HCT116 (cell line): ENCODE measurements around the gene WDR88. TPM values are rescaled to one million over a fixed set of nuclear protein-coding genes. Genes with fewer than 3 reads are reported as not detected.

Source experiments
- ATAC-seq: fragments of 200-7000 bp; cut with Tn5 transposase; 2 replicates; pipeline ENCODE4 v1.9.1; 2020; ENCODE audit warnings: mild to moderate bottlenecking, moderate library complexity
- BruUV-seq: library from RNA; stranded (reverse); fragments of 400-500 nt; replicated peaks from 2 replicates; lab custom pipeline; 2021; lab: Mats Ljungman, UMichigan
- CTCF ChIA-PET: fragments of 300-600 bp; sonication (Branson Sonifier 250); formaldehyde crosslinking; loops from one replicate; lab custom pipeline; 2021; ENCODE audit warnings: antibody characterized with exemption; lab: Charles Lee
- POLR2A ChIA-PET: fragments of 300-600, 350-600 bp; sonication (Branson Sonifier 250); formaldehyde crosslinking; loops from one replicate; lab custom pipeline; 2021; ENCODE audit warnings: antibody characterized with exemption; lab: Charles Lee
- RAD21 ChIA-PET, 2 experiments: fragments of 300-600 bp; sonication (Branson Sonifier 250); formaldehyde crosslinking; loops; one replicate each; lab custom pipeline; 2023; ENCODE audit warnings: low total read pairs in 2 of 2; ENCODE audit not compliant: uncharacterized antibody in 2 of 2, unreplicated experiment in 2 of 2, low non-redundant PET in 1 of 2; lab: Charles Lee
- DNase-seq: peaks from one replicate; pipeline ENCODE4 v3.0.0-alpha.2; 2010; ENCODE audit warnings: low read depth, low spot score
- H2AFZ ChIP-seq: fragments of 200-600 bp; shearing (Covaris generic), sonication (generic); 2 replicates; pipeline ENCODE4 v1.6.1; 2017; ENCODE audit warnings: low read depth, mixed run types, mixed read lengths, antibody characterized with exemption, low read length; ENCODE audit not compliant: poor library complexity, severe bottlenecking
- H3K27ac ChIP-seq: 2 replicates; pipeline ENCODE4 v1.5.1; 2012; ENCODE audit warnings: low read depth, low read length
- H3K27me3 ChIP-seq: fragments of 200-600 bp; sonication (generic); 2 replicates; pipeline ENCODE4 v1.6.1; 2016; ENCODE audit warnings: mixed run types, low read length, mixed read lengths; ENCODE audit not compliant: insufficient read depth
- H3K36me3 ChIP-seq, 2 experiments: fragments of 200-500 bp in 1 of 2; fragments of 200-600 bp in 1 of 2; sonication (Bioruptor generic) in 1 of 2; sonication (generic) in 1 of 2; 2 replicates each; pipeline versions ENCODE4 v1.5.1 to v1.6.1; 2014 to 2016; ENCODE audit warnings: low read length in 2 of 2, inconsistent platforms in 1 of 2, mixed read lengths in 1 of 2, mixed run types in 1 of 2; ENCODE audit not compliant: insufficient read depth in 2 of 2, control insufficient read depth in 1 of 2
- H3K4me1 ChIP-seq, 2 experiments: fragments of 200-600 bp in 1 of 2; sonication (generic) in 1 of 2; 2 replicates each; pipeline versions ENCODE4 v1.5.1 to v1.6.1; 2012 to 2017; ENCODE audit warnings: low read length in 2 of 2, inconsistent platforms in 1 of 2, mild to moderate bottlenecking in 1 of 2, mixed read lengths in 1 of 2, mixed run types in 1 of 2, moderate library complexity in 1 of 2; ENCODE audit not compliant: insufficient read depth in 2 of 2, control insufficient read depth in 1 of 2
- H3K4me2 ChIP-seq: fragments of 200-600 bp; sonication (generic); 2 replicates; pipeline ENCODE4 v1.6.1; 2017; ENCODE audit warnings: mixed run types, low read length, mixed read lengths
- H3K4me3 ChIP-seq, 2 experiments: fragments of 200-600 bp in 1 of 2; sonication (generic) in 1 of 2; replicated peaks in 1 of 2; 2 replicates each; pipeline ENCODE4 v1.5.1; 2011 to 2016; ENCODE audit warnings: low read length in 2 of 2, control low read depth in 1 of 2, low read depth in 1 of 2, mild to moderate bottlenecking in 1 of 2, mixed read lengths in 1 of 2, mixed run types in 1 of 2
- H3K79me2 ChIP-seq: fragments of 200-600 bp; sonication (generic); 2 replicates; pipeline ENCODE4 v1.6.1; 2017; ENCODE audit warnings: mild to moderate bottlenecking, mixed run types, low read length, moderate library complexity, mixed read lengths; ENCODE audit not compliant: insufficient read depth
- H3K9ac ChIP-seq: fragments of 200-600 bp; sonication (generic); 2 replicates; pipeline ENCODE4 v1.6.1; 2016; ENCODE audit warnings: low read length, mixed read lengths
- H3K9me2 ChIP-seq: fragments of 200-600 bp; sonication (generic), shearing (Covaris generic); 2 replicates; pipeline ENCODE4 v1.6.1; 2017; ENCODE audit warnings: mixed run types, mild to moderate bottlenecking, moderate library complexity; ENCODE audit not compliant: insufficient read depth
- H3K9me3 ChIP-seq, 2 experiments: fragments of 200-500 bp in 1 of 2; fragments of 200-600 bp in 1 of 2; sonication (Bioruptor generic) in 1 of 2; sonication (generic) in 1 of 2; 2 replicates each; pipeline ENCODE4 v1.6.1; 2014 to 2017; ENCODE audit warnings: low read length in 2 of 2, mixed read lengths in 2 of 2, inconsistent platforms in 1 of 2, low read depth in 1 of 2, mild to moderate bottlenecking in 1 of 2, mixed run types in 1 of 2, moderate library complexity in 1 of 2; ENCODE audit not compliant: control insufficient read depth in 1 of 2, insufficient read depth in 1 of 2
- H4K20me1 ChIP-seq: fragments of 200-600 bp; sonication (generic), shearing (Covaris generic); 2 replicates; pipeline ENCODE4 v1.6.1; 2017; ENCODE audit warnings: mixed run types, mild to moderate bottlenecking, moderate library complexity; ENCODE audit not compliant: insufficient read depth
- CEBPB ChIP-seq: IDR thresholded peaks from 2 replicates; pipeline ENCODE4 v1.6.1; 2012; ENCODE audit warnings: low read depth
- CTCF ChIP-seq, 3 experiments: fragments of 200-600 bp in 1 of 3; sonication (generic) in 1 of 3; IDR thresholded peaks in 2 of 3; conservative IDR thresholded peaks in 1 of 3; 2 replicates each; pipeline ENCODE4 v1.5.1; 2012 to 2017; ENCODE audit warnings: low read depth in 2 of 3, low read length in 2 of 3, antibody characterized with exemption in 1 of 3, borderline replicate concordance in 1 of 3, control low read depth in 1 of 3, mild to moderate bottlenecking in 1 of 3, mixed read lengths in 1 of 3, mixed run types in 1 of 3, moderate library complexity in 1 of 3; ENCODE audit not compliant: insufficient read depth in 1 of 3
- EZH2phosphoT487 ChIP-seq: fragments of 200-600 bp; IDR thresholded peaks from 2 replicates; pipeline ENCODE4 v1.6.1; 2018; ENCODE audit warnings: antibody characterized with exemption, borderline replicate concordance
- FOSL1 ChIP-seq: IDR thresholded peaks from 2 replicates; pipeline ENCODE4 v1.6.1; 2012; ENCODE audit warnings: low read depth
- MAX ChIP-seq: IDR thresholded peaks from 2 replicates; pipeline ENCODE4 v1.6.1; 2012
- POLR2A ChIP-seq: IDR thresholded peaks from 2 replicates; pipeline ENCODE4 v1.7.0; 2011; ENCODE audit warnings: borderline replicate concordance; ENCODE audit not compliant: insufficient read depth, insufficient read length; ENCODE audit errors: extremely low read depth
- POLR2AphosphoS5 ChIP-seq: IDR thresholded peaks from 2 replicates; pipeline ENCODE4 v1.6.1; 2011; ENCODE audit warnings: mild to moderate bottlenecking, low read depth, low read length, moderate library complexity
- RAD21 ChIP-seq: IDR thresholded peaks from 2 replicates; pipeline ENCODE4 v1.6.1; 2012; ENCODE audit warnings: low read depth, mild to moderate bottlenecking
- REST ChIP-seq: IDR thresholded peaks from 2 replicates; pipeline ENCODE4 v1.6.1; 2012; ENCODE audit warnings: low read depth
- SIN3A ChIP-seq: IDR thresholded peaks from 2 replicates; pipeline ENCODE4 v1.6.1; 2012; ENCODE audit warnings: low read depth
- SRF ChIP-seq: IDR thresholded peaks from 2 replicates; pipeline ENCODE4 v1.6.1; 2012; ENCODE audit warnings: low read depth
- ZNF274 ChIP-seq: fragments of 200-500 bp; sonication (Bioruptor generic); IDR thresholded peaks from 2 replicates; pipeline ENCODE4 v1.6.1; 2014; ENCODE audit warnings: mild to moderate bottlenecking, low read depth, low read length, inconsistent platforms
- intact Hi-C: fragments of 100-400 bp; cut with micrococcal nuclease; formaldehyde crosslinking; loops from 2 replicates; pipeline ENCODE4 v1.10.0; 2022
- total RNA-seq: library from RNA; stranded (reverse); gene quantifications from one replicate; pipeline ENCODE4 v1.2.1, GENCODE V29; 2021; ENCODE audit not compliant: unreplicated experiment

Gene WDR88
- total RNA-seq, 1 experiment from 2014 or later = not detected

DNA sequence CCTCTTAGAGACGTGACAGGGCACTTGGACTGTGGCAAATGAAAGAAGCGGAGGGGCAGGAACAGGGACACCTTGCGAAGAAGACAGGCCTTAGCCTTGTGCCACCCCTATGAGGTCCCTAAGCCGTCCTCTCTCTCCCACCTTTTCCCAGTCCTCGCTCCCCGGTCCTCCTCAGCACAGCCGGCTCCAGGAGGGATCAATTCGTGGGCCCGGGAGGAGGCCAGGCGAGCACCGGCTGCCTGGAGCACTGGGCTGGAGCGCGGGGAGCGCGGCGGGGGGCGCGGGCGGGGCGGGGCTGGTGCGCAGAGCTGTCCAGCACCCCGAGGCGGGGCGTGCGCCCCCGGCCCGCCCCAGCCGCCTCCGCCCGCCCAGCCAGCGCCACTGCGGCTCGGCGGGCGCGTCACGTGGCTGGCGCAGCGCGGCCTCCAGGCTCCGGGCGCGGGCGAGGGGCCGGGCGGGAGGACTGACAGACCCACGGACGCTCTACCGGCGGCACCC lies 62.0 kb downstream of the WDR88 start, which contains the start of gene LRP3:
Gene LRP3, plus strand, starts transcription at position 466 of the 498 bp plus-strand sequence. CDS start 456 bp downstream, outside the sequence.
- RAD21 ChIA-PET = no interaction called here
- no TSS peak for BruUV-seq
- peaks cover 0 to 7% of the 10 kb centered on the region in 2 experiments; a peak in 1 of 4 replicates for H3K36me3 ChIP-seq
- CTCF ChIA-PET = interaction anchor here (1.7 kb wide), 1 partner anchor 10 kb away, joined by 8 read pairs; no protein-coding TSS in a partner anchor
- POLR2A ChIA-PET = interaction anchor here (1.5 kb wide), 1 partner anchor 9 kb away, joined by 4 read pairs; no protein-coding TSS in a partner anchor
- peaks cover 13 to 18% of the 10 kb centered on the region in 2 experiments; a peak in 3 of 4 replicates for H3K4me1 ChIP-seq
- peak within 1 kb of the TSS; percentile 75 for H3K4me2 ChIP-seq
- H2AFZ ChIP-seq = no peak within 1 kb of the TSS
- no peaks in the 10 kb centered on the region for H3K9me2 ChIP-seq
- peak within 1 kb of the TSS; percentile 54 for H3K9ac ChIP-seq
- intact Hi-C loops = no loop called here
- peak within 1 kb of the TSS; percentile 60 to 63 for H3K4me3 ChIP-seq
- H3K9me3 ChIP-seq = no peaks in the 10 kb centered on the region
- H4K20me1 ChIP-seq = no peaks in the 10 kb centered on the region
- peak within 1 kb of the TSS; percentile 69 for H3K27ac ChIP-seq
- ATAC-seq (peak; percentile 86), DNase-seq (no peak)
- no peaks in the 10 kb centered on the region for H3K27me3 ChIP-seq
- TF ChIP-seq POLR2A = peak; percentile 26
- TF ChIP-seq MAX = peak; percentile 40; the same call in 1 of the 2 replicates
- no peak for TF ChIP-seq FOSL1
- 0 out of 2 replicates have a peak, but pooled peaks have one; percentile 21 for TF ChIP-seq POLR2AphosphoS5
- no peak for TF ChIP-seq EZH2phosphoT487
- H3K79me2 ChIP-seq = peaks cover 14% of the 10 kb centered on the region

DNA sequence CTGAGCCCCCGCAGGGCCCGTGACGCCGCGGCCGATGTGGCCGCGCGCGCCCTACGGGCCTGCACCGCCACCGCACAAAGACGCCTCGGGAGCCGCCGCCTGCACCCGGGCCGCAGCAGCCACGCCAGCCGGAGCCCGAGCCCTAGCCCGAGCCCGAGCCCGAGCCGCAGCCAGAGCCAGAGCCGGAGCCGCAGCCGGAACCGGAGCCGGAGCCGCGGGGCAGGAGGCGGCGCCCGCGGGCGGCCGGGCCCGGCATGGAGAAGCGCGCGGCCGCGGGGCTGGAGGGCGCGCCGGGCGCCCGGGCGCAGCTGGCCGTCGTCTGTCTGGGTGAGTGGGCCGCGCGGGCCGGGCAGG lies 62.6 kb downstream of the WDR88 start:
- no peaks in the 10 kb centered on the region for H3K9me2 ChIP-seq
- ATAC-seq (peak; percentile 54), DNase-seq (no peak)
- H3K4me2 ChIP-seq = peak overlapping the region; percentile 75; the same call in 1 of the 2 replicates
- H3K36me3 ChIP-seq = peaks cover 0 to 7% of the 10 kb centered on the region in 2 experiments; a peak in 1 of 4 replicates
- H3K79me2 ChIP-seq = peaks cover 14% of the 10 kb centered on the region
- H3K4me1 ChIP-seq = peaks cover 11 to 16% of the 10 kb centered on the region in 2 experiments; a peak in 3 of 4 replicates
- intact Hi-C loops = no loop called here
- H3K4me3 ChIP-seq = peak overlapping the region; percentile 60 to 63; a peak in 3 of 4 replicates
- H4K20me1 ChIP-seq = no peaks in the 10 kb centered on the region
- CTCF ChIA-PET = no interaction called here
- POLR2A ChIA-PET = interaction anchor here (1.5 kb wide), 1 partner anchor 10 kb away, joined by 4 read pairs; no protein-coding TSS in a partner anchor
- BruUV-seq = no TSS peak
- H3K27ac ChIP-seq = peak overlapping the region; percentile 69; the same call in 1 of the 2 replicates
- H3K9ac ChIP-seq = peak overlapping the region; percentile 54
- H3K9me3 ChIP-seq = no peaks in the 10 kb centered on the region
- RAD21 ChIA-PET = no interaction called here
- TF ChIP-seq REST (no peak), RAD21 (no peak), EZH2phosphoT487 (no peak), ZNF274 (no peak), SRF (no peak), CTCF (IDR thresholded peaks at IDR 0.05 in 2 of 3, conservative IDR thresholded peaks at IDR 0.05 in 1 of 3; ENCODE audit: borderline replicate concordance in 1 of 3, insufficient read depth in 1 of 3, low read depth in 2 of 3, low read length in 2 of 3) (no peak), SIN3A (no peak), POLR2A (no peak), CEBPB (no peak), MAX (no peak)
- TF ChIP-seq, all 23 proteins: peak for 0
- Histone ChIP-seq H3K27me3 (no peaks in the 10 kb centered on the region), H2AFZ (no peak overlapping the region)
